Inferior parietal cortex (tissue), 1 donor: ENCODE results near the gene BCAR1.

Experiments used
- DNase-seq: peaks from one replicate; pipeline ENCODE4 v3.0.0-alpha.2; 2016; ENCODE audit errors: extremely low spot score

BCAR1 gene

DNA sequence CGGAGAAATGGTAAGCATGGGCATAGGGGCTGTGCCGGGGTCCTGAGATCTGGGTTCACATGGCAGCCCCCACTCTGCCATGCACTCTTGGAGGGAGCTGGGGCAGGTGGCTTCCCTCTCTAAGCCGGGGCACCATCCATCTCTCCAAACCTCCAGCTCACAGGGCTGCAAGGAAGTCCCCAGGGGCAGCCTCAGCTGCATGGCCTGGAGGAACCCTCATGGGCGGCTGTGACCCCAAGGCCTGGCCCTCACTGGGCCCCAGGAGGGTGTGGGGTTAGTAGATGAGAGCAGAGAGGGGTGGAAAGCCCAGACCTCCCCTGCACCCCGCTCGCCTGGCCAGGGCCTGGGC lies 47.0 kb downstream of the BCAR1 start:
- DNase-seq: no peak

DNA sequence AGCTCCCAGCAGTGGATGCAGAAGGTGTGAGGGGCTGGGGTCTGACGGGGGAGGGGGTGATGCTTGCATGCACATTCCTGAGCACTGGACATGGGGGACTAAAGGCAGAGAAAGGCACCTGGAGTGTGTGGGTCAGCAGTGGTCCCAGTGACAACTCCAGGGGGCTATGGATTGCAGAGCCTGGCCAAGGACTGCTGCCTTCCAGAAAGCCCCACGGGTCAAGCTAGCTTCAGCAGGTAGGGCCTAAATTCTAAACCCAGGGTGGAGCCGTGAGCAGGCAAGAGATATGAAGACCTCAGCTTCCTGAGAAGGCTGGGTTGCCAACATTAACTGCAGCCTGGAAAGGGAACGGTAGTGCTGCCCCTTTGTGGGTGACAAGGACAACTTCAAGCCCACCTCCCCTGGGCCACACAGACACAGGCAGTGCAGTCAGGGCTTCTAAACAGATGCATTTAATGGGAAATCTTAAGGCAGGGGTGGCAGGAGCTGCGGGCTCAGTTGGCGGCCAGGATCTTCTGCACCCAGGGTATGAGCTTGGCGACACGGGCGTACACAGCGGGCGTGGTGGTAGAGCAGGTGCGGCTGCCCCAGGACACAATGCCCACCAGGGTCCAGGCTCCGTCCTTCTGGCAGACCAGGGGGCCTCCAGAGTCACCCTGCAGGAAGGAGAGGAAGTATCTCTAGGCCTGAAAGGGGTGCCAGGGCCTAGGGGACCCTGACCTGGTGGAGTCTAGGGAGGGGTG lies 47.6 kb downstream of the BCAR1 start:
- DNase-seq: no peak

- DNase-seq: no peak
These were observed 48.3 kb downstream of the BCAR1 start for GRCh38 chr16:75203096-75203495.

DNA sequence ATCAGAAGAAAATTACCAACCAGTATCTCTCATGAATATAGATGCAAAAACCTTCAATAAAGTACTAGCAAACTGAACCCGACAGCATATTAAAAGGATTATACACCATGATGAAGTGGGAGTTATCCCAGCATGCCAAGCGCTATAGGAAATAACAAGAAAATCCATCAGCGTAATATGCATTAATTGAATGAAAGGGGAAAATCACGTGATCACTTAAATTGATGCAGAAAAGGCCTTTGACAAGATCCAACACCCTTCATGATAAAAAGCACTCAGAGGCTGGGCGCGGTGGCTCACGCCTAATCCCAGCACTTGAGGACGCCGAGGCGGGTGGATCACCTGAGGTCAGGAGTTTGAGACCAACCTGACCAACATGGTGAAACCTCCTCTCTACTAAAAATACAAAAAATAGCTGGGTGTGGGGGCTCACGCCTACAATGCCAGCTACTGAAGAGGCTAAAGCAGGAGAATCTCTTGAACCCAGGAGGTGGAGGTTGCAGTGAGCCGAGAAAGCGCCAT lies 49.3 kb downstream of the BCAR1 start:
- no peak for DNase-seq

DNA sequence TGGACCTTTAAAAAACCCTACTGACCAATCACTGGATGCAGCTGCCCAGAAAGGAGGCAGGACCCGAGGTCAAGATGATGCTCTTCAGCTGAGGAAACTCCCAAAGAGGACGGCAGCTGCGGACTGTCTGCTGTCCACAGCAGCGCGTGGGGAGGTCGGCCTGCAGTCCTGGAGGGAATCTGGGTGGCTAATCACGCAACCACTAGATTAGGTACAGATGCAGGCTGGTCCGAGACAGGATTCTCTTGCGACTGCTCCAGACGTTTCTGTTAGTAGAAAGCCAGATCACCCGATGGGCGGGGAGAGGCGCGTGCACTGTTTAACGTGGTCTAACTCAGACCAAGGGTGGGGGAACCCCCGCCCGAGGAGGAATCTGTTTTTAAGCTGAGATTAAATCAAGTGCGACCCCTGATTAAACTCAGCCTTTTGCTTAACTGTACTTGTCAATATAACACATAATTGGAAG lies 53.3 kb downstream of the BCAR1 start:
- no peak for DNase-seq

GRCh38 chr16:75197522-75198134 lies 53.8 kb downstream of the BCAR1 start:
- DNase-seq: no peak

GRCh38 chr16:75196836-75197235 lies 54.6 kb downstream of the BCAR1 start:
- DNase-seq: no peak

DNA sequence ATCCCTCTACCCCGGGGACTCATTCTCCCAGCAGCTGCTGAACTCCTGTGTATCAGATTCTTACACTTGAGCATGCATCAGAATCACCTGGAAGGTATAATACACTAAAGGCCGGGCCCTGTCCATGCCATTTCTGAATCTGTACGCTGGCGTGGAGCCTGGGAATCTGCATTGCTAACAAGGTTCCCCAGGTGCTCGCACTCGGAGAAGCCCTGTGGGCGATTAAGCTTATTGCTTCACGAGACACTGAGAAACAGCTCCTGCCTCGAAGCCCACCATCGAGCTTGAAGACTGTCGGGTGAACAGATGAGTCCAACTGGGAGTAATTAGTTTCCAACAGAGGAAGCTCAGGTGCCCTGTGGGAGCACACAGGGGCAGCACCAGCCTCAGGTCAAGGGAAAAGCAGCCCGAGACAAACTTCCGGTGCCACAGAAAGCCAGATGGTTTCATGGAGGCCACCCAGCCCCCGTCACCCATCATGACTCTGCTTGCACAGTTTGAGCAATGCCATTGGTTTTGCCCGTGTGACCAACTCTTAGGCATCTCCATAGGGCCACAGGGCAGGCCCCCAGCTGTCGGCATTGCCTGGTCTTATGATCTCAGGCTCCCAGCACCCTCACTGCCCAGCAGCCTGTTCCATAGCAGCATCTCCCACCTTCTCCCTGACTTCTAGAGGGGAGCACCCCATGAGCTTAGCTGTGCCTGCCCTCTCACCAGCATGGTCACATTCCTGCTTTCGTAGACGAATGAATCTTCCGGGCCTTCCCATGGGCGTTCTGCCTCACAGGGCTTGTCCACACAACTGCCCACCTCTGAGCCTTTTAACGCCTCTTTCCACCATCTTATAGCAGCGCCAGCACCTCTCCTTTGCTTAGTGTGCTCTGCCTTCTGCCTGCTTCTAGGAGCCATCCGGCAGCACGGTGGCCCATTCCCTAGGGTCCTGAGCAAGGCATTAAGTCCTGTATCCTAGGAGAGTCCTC lies 55.3 kb downstream of the BCAR1 start:
- no peak for DNase-seq

- no peak for DNase-seq
These were observed 57.5 kb downstream of the BCAR1 start for GRCh38 chr16:75193730-75194444.

GRCh38 chr16:75193265-75193650 lies 58.2 kb downstream of the BCAR1 start:
- no peak for DNase-seq

GRCh38 chr16:75192606-75193264 lies 58.7 kb downstream of the BCAR1 start:
- no peak for DNase-seq

- no peak for DNase-seq
These were observed 61.7 kb downstream of the BCAR1 start for GRCh38 chr16:75189638-75190245.

GRCh38 chr16:75188832-75189477 lies 62.5 kb downstream of the BCAR1 start:
- no peak for DNase-seq

GRCh38 chr16:75181630-75182029 lies 69.8 kb downstream of the BCAR1 start:
- no peak for DNase-seq

DNA sequence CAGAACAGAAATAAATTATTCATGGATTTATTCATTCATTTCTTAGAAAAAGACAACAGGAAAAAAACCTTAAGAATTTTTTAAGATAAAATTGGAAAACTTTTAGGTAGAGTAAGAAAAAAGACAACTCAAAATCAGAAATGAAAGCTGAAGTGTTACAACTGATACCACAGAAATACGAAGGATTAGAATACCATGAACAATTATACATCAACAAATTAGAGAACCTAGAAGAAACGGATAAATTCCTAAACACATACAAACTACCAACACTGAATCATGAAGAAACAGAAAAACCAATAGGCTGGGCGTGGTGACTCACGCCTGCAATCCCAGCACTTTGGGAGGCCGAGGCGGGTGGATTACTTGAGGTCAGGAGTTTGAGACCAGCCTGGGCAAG lies 72.2 kb downstream of the BCAR1 start:
- DNase-seq: no peak
